ENCODE measurements around the gene NDEL1.

GRCh38 chr17:8392674-8393469 is 42.8 kb upstream of the NDEL1 start:
- TF ChIP-seq, protein P1, sequence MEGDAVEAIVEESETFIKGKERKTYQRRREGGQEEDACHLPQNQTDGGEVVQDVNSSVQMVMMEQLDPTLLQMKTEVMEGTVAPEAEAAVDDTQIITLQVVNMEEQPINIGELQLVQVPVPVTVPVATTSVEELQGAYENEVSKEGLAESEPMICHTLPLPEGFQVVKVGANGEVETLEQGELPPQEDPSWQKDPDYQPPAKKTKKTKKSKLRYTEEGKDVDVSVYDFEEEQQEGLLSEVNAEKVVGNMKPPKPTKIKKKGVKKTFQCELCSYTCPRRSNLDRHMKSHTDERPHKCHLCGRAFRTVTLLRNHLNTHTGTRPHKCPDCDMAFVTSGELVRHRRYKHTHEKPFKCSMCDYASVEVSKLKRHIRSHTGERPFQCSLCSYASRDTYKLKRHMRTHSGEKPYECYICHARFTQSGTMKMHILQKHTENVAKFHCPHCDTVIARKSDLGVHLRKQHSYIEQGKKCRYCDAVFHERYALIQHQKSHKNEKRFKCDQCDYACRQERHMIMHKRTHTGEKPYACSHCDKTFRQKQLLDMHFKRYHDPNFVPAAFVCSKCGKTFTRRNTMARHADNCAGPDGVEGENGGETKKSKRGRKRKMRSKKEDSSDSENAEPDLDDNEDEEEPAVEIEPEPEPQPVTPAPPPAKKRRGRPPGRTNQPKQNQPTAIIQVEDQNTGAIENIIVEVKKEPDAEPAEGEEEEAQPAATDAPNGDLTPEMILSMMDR (IDR thresholded peaks at IDR 0.05; ENCODE audit: insufficient read depth, low read length, poor library complexity, severe bottlenecking), result no peak
- TF ChIP-seq EZH2phosphoT487 (conservative IDR thresholded peaks at IDR 0.05; ENCODE audit: low read length), result no peak

All from SU-DHL-6 (cell line).